CD4-positive, alpha-beta T cell (primary cell): ENCODE data around the gene AXIN2. TPM values are rescaled to one million over a fixed set of nuclear protein-coding genes. Genes with fewer than 3 reads are reported as not detected.

Experiments used
- ATAC-seq: fragments of 200-7000 bp; cut with Tn5 transposase; one replicate; pipeline ENCODE4 v1.10.0; 2022; ENCODE audit warnings: mild to moderate bottlenecking; ENCODE audit not compliant: poor library complexity
- CTCF ChIA-PET: fragments of 350-600 bp; sonication (Branson Sonifier 250); formaldehyde crosslinking; loops from one replicate; lab custom pipeline; 2021; ENCODE audit warnings: antibody characterized with exemption, inconsistent platforms; lab: Charles Lee
- POLR2A ChIA-PET: fragments of 350-600 bp; sonication (Branson Sonifier 250); formaldehyde crosslinking; loops from one replicate; lab custom pipeline; 2021; ENCODE audit warnings: antibody characterized with exemption, inconsistent platforms; lab: Charles Lee
- DNase-seq, 14 experiments: peaks; one replicate each; pipeline ENCODE4 v3.0.0-alpha.2; 2013 to 2020; ENCODE audit warnings: mixed read lengths in 2 of 14
- H3K27ac ChIP-seq, 2 donors: one replicate each; pipeline versions ENCODE4 v1.5.1 to v1.7.0; 2013; ENCODE audit warnings: low read length in 2 of 2, low read depth in 1 of 2, mild to moderate bottlenecking in 1 of 2
- H3K27me3 ChIP-seq, 2 experiments: 1 replicate in 1 of 2; 2 replicates in 1 of 2; pipeline versions ENCODE4 v1.6.1 to v1.7.0; 2013; ENCODE audit warnings: low read length in 2 of 2, control low read depth in 1 of 2, mild to moderate bottlenecking in 1 of 2, moderate library complexity in 1 of 2; ENCODE audit not compliant: insufficient read depth in 2 of 2, control insufficient read depth in 1 of 2
- H3K36me3 ChIP-seq: one replicate; pipeline ENCODE4 v1.6.1; 2013; ENCODE audit warnings: low read length, control low read depth; ENCODE audit not compliant: insufficient read depth
- H3K4me1 ChIP-seq: one replicate; pipeline ENCODE4 v1.6.1; 2013; ENCODE audit warnings: low read length, control low read depth; ENCODE audit not compliant: insufficient read depth
- H3K4me3 ChIP-seq: one replicate; pipeline ENCODE4 v1.5.1; 2013; ENCODE audit warnings: mild to moderate bottlenecking, low read length, moderate library complexity
- H3K9me3 ChIP-seq, 2 experiments: 1 replicate in 1 of 2; 2 replicates in 1 of 2; pipeline versions ENCODE4 v1.6.1 to v1.7.0; 2013; ENCODE audit warnings: low read length in 2 of 2, mild to moderate bottlenecking in 2 of 2, control low read depth in 1 of 2, moderate library complexity in 1 of 2; ENCODE audit not compliant: control insufficient read depth in 1 of 2, insufficient read depth in 1 of 2
- H3K27ac Mint-ChIP-seq: one replicate; pipeline ENCODE4 v1.8.0; 2020; ENCODE audit warnings: mixed read lengths
- H3K27me3 Mint-ChIP-seq: one replicate; pipeline ENCODE4 v1.8.0; 2021; ENCODE audit warnings: mixed read lengths
- H3K36me3 Mint-ChIP-seq: one replicate; pipeline ENCODE4 v1.8.0; 2021; ENCODE audit warnings: low read depth, mixed read lengths
- H3K4me1 Mint-ChIP-seq: one replicate; pipeline ENCODE4 v1.8.0; 2021; ENCODE audit warnings: low read depth, mixed read lengths
- H3K4me3 Mint-ChIP-seq: one replicate; pipeline ENCODE4 v1.8.0; 2020; ENCODE audit warnings: mild to moderate bottlenecking, mixed read lengths
- H3K9me3 Mint-ChIP-seq: one replicate; pipeline ENCODE4 v1.8.0; 2020; ENCODE audit warnings: mixed read lengths
- CTCF ChIP-seq: fragments of 200-600 bp; IDR thresholded peaks from one replicate; pipeline ENCODE4 v1.8.0; 2022; ENCODE audit warnings: antibody characterized with exemption, mild to moderate bottlenecking
- intact Hi-C, 2 experiments: fragments of 100-400 bp; cut with DNase I in 1 of 2; cut with micrococcal nuclease in 1 of 2; formaldehyde crosslinking; loops; one replicate each; pipeline versions ENCODE4 v1.15.1 to v1.9.0; 2023 to 2025; cut with DNase I, micrococcal nuclease
- total RNA-seq, 174 experiments: library from RNA in 2 of 174; stranded (reverse) in 2 of 174; gene quantifications; one replicate each; pipeline ENCODE4 v1.2.3 and lab custom pipeline; 2021 to 2026

The AXIN2 gene
- total RNA-seq, 2 experiments from 2014 or later = 47.9 to 49.8 TPM

GRCh38 chr17:65530523-65531255, 30.8 kb downstream of the AXIN2 start:
- Histone ChIP-seq H3K27ac (peak overlapping the region in 1 of 2 donors; percentile 29), H3K36me3 (peaks cover 50% of the 10 kb centered on the region), H3K9me3 (no peaks in the 10 kb centered on the region), H3K27me3 (no peaks in the 10 kb centered on the region), H3K4me1 (peaks cover 10% of the 10 kb centered on the region), H3K4me3 (no peak overlapping the region)
- Mint-ChIP-seq H3K27ac (peak overlapping the region; percentile 66), H3K36me3 (peaks cover 77% of the 10 kb centered on the region), H3K9me3 (no peaks in the 10 kb centered on the region), H3K27me3 (no peaks in the 10 kb centered on the region), H3K4me3 (no peak overlapping the region), H3K4me1 (peaks cover 34% of the 10 kb centered on the region)
- TF ChIP-seq CTCF = no peak
- intact Hi-C loops = no loop called here
- DNase-seq (no peak), ATAC-seq (no peak)
- CTCF ChIA-PET = interaction anchor here (0.6 kb wide), 1 partner anchor 21 kb away, joined by 4 read pairs; no protein-coding TSS in a partner anchor
- POLR2A ChIA-PET = interaction anchor here (0.6 kb wide), 1 partner anchor 8 kb away, joined by 3 read pairs; no protein-coding TSS in a partner anchor

- intact Hi-C loops = no loop called here
- H3K4me3 ChIP-seq = no peak overlapping the region
- DNase-seq (no peak), ATAC-seq (no peak)
- H3K27me3 ChIP-seq = no peaks in the 10 kb centered on the region
- ChIA-PET CTCF (no interaction called here), POLR2A (no interaction called here)
- H3K4me1 Mint-ChIP-seq = peaks cover 28% of the 10 kb centered on the region
- peak overlapping the region; percentile 71 for H3K27ac Mint-ChIP-seq
- peaks cover 10% of the 10 kb centered on the region for H3K4me1 ChIP-seq
- peaks cover 70% of the 10 kb centered on the region for H3K36me3 Mint-ChIP-seq
- no peak for TF ChIP-seq CTCF
- H3K9me3 Mint-ChIP-seq = no peaks in the 10 kb centered on the region
- no peak overlapping the region for H3K4me3 Mint-ChIP-seq
- peaks cover 43% of the 10 kb centered on the region for H3K36me3 ChIP-seq
- no peaks in the 10 kb centered on the region for H3K27me3 Mint-ChIP-seq
- no peak overlapping the region for H3K27ac ChIP-seq
- no peaks in the 10 kb centered on the region for H3K9me3 ChIP-seq
Measured at GRCh38 chr17:65529761-65530522, 31.5 kb downstream of the AXIN2 start.

GRCh38 chr17:65529040-65529633, 32.3 kb downstream of the AXIN2 start:
- CTCF ChIA-PET = no interaction called here
- intact Hi-C loops = no loop called here
- peaks cover 15% of the 10 kb centered on the region for H3K4me1 ChIP-seq
- DNase-seq (no peak), ATAC-seq (no peak)
- H3K27ac Mint-ChIP-seq = peak overlapping the region; percentile 71
- no peaks in the 10 kb centered on the region for H3K9me3 Mint-ChIP-seq
- peaks cover 35% of the 10 kb centered on the region for H3K4me1 Mint-ChIP-seq
- H3K27ac ChIP-seq = no peak overlapping the region
- no peaks in the 10 kb centered on the region for H3K9me3 ChIP-seq
- peaks cover 36% of the 10 kb centered on the region for H3K36me3 ChIP-seq
- H3K27me3 ChIP-seq = no peaks in the 10 kb centered on the region
- TF ChIP-seq CTCF = no peak
- no peaks in the 10 kb centered on the region for H3K27me3 Mint-ChIP-seq
- H3K4me3 Mint-ChIP-seq = no peak overlapping the region
- POLR2A ChIA-PET = no interaction called here
- H3K4me3 ChIP-seq = no peak overlapping the region
- peaks cover 62% of the 10 kb centered on the region for H3K36me3 Mint-ChIP-seq
